VCaP (cell line): ENCODE data around the gene PANK4.
"Not testable (repeated sequence)": the region's sequence is repeated elsewhere in the genome, so short reads cannot be mapped to it uniquely, and the experiment has no call there.

Experiments
- H3K27ac ChIP-seq: fragments of 450-650 bp; 2 replicates; pipeline ENCODE4 v1.5.1; 2017
- CTCF ChIP-seq: fragments of 450-650 bp; conservative IDR thresholded peaks from 2 replicates; pipeline ENCODE4 v1.5.1; 2017; ENCODE audit warnings: mild to moderate bottlenecking, moderate library complexity

The PANK4 gene

GRCh38 chr1:2460203-2460602, 66.2 kb downstream of the PANK4 start:
- TF ChIP-seq CTCF = no peak
- peak overlapping the region; percentile 56; the same call in 1 of the 2 replicates for H3K27ac ChIP-seq

GRCh38 chr1:2459757-2460156, 66.6 kb downstream of the PANK4 start:
- H3K27ac ChIP-seq = peak overlapping the region; percentile 56; the same call in 1 of the 2 replicates

GRCh38 chr1:2459102-2459753, 67.2 kb downstream of the PANK4 start:
- not testable (repeated sequence) for H3K27ac ChIP-seq

More at GRCh38 chr1:2459757-2460156, 66.6 kb downstream of the PANK4 start:
- peak; percentile 69 for TF ChIP-seq CTCF

- no peak for TF ChIP-seq CTCF
These were observed 67.7 kb downstream of the PANK4 start for GRCh38 chr1:2458687-2459086.

More at GRCh38 chr1:2458687-2459086, 67.7 kb downstream of the PANK4 start:
- H3K27ac ChIP-seq = no peak overlapping the region
